Measurements from ENCODE around the gene SNX6.
"Not testable (repeated sequence)": the region's sequence is repeated elsewhere in the genome, so short reads cannot be mapped to it uniquely, and the experiment has no call there.

The SNX6 gene

GRCh38 chr14:34655959-34656358, 26.0 kb upstream of the SNX6 start:
- no peaks in the 10 kb centered on the region for H3K27me3 ChIP-seq (ENCODE audit: control insufficient read depth in 1 of 2, insufficient read depth in 2 of 2, low read length in 2 of 2)
- no peak overlapping the region for H3K27ac ChIP-seq (ENCODE audit: low read depth, low read length)
- no peaks in the 10 kb centered on the region for H3K9me3 ChIP-seq (ENCODE audit: low read length)
- no peak overlapping the region for H3K9ac ChIP-seq (ENCODE audit: low read length)
- H3K36me3 ChIP-seq (ENCODE audit: insufficient read depth, low read length) = no peaks in the 10 kb centered on the region
- no peaks in the 10 kb centered on the region for H3K4me1 ChIP-seq (ENCODE audit: insufficient read depth, low read length)
- no peak overlapping the region for H3K4me3 ChIP-seq (ENCODE audit: low read depth in 1 of 2, low read length in 2 of 2)

GRCh38 chr14:34653073-34653472, 23.1 kb upstream of the SNX6 start:
- not testable (repeated sequence) for H3K9ac ChIP-seq (ENCODE audit: low read length); H3K36me3 ChIP-seq (ENCODE audit: insufficient read depth, low read length); H3K9me3 ChIP-seq (ENCODE audit: low read length); H3K4me1 ChIP-seq (ENCODE audit: insufficient read depth, low read length); H3K27ac ChIP-seq (ENCODE audit: low read depth, low read length); H3K4me3 ChIP-seq (ENCODE audit: low read depth in 1 of 2, low read length in 2 of 2); H3K27me3 ChIP-seq (ENCODE audit: control insufficient read depth in 1 of 2, insufficient read depth in 2 of 2, low read length in 2 of 2)

- not testable (repeated sequence) for H3K36me3 ChIP-seq (ENCODE audit: insufficient read depth, low read length); H3K4me1 ChIP-seq (ENCODE audit: insufficient read depth, low read length); H3K9ac ChIP-seq (ENCODE audit: low read length); H3K27ac ChIP-seq (ENCODE audit: low read depth, low read length); H3K9me3 ChIP-seq (ENCODE audit: low read length); H3K27me3 ChIP-seq (ENCODE audit: control insufficient read depth in 1 of 2, insufficient read depth in 2 of 2, low read length in 2 of 2); H3K4me3 ChIP-seq (ENCODE audit: low read depth in 1 of 2, low read length in 2 of 2)
Observed at GRCh38 chr14:34652348-34652747, 22.4 kb upstream of the SNX6 start.

- Histone ChIP-seq H3K27me3 (ENCODE audit: control insufficient read depth in 1 of 2, insufficient read depth in 2 of 2, low read length in 2 of 2) (no peaks in the 10 kb centered on the region), H3K36me3 (ENCODE audit: insufficient read depth, low read length) (no peaks in the 10 kb centered on the region)
Observed at GRCh38 chr14:34650786-34651584, 21.0 kb upstream of the SNX6 start.

GRCh38 chr14:34650006-34650405, 20.1 kb upstream of the SNX6 start:
- H3K9ac ChIP-seq (ENCODE audit: low read length); H3K9me3 ChIP-seq (ENCODE audit: low read length); H3K4me3 ChIP-seq (ENCODE audit: low read depth in 1 of 2, low read length in 2 of 2); H3K27ac ChIP-seq (ENCODE audit: low read depth, low read length); H3K36me3 ChIP-seq (ENCODE audit: insufficient read depth, low read length); H3K27me3 ChIP-seq (ENCODE audit: control insufficient read depth in 1 of 2, insufficient read depth in 2 of 2, low read length in 2 of 2); H3K4me1 ChIP-seq (ENCODE audit: insufficient read depth, low read length): not testable (repeated sequence)

More at GRCh38 chr14:34650786-34651584, 21.0 kb upstream of the SNX6 start:
- Histone ChIP-seq H3K9me3 (ENCODE audit: low read length) (no peaks in the 10 kb centered on the region), H3K4me3 (ENCODE audit: low read depth in 1 of 2, low read length in 2 of 2) (no peak overlapping the region), H3K4me1 (ENCODE audit: insufficient read depth, low read length) (no peaks in the 10 kb centered on the region), H3K27ac (ENCODE audit: low read depth, low read length) (no peak overlapping the region), H3K9ac (ENCODE audit: low read length) (no peak overlapping the region)

GRCh38 chr14:34649344-34649743, 19.4 kb upstream of the SNX6 start:
- Histone ChIP-seq H3K36me3 (ENCODE audit: insufficient read depth, low read length) (no peaks in the 10 kb centered on the region), H3K27me3 (ENCODE audit: control insufficient read depth in 1 of 2, insufficient read depth in 2 of 2, low read length in 2 of 2) (no peaks in the 10 kb centered on the region), H3K9me3 (ENCODE audit: low read length) (no peaks in the 10 kb centered on the region), H3K4me3 (ENCODE audit: low read depth in 1 of 2, low read length in 2 of 2) (no peak overlapping the region), H3K4me1 (ENCODE audit: insufficient read depth, low read length) (no peaks in the 10 kb centered on the region), H3K27ac (ENCODE audit: low read depth, low read length) (no peak overlapping the region), H3K9ac (ENCODE audit: low read length) (no peak overlapping the region)

- no peak overlapping the region for H3K27ac ChIP-seq (ENCODE audit: low read depth, low read length)
- no peaks in the 10 kb centered on the region for H3K4me1 ChIP-seq (ENCODE audit: insufficient read depth, low read length)
- H3K9ac ChIP-seq (ENCODE audit: low read length) = no peak overlapping the region
- no peaks in the 10 kb centered on the region for H3K9me3 ChIP-seq (ENCODE audit: low read length)
- H3K4me3 ChIP-seq (ENCODE audit: low read depth in 1 of 2, low read length in 2 of 2) = no peak overlapping the region
- H3K36me3 ChIP-seq (ENCODE audit: insufficient read depth, low read length) = no peaks in the 10 kb centered on the region
- no peaks in the 10 kb centered on the region for H3K27me3 ChIP-seq (ENCODE audit: control insufficient read depth in 1 of 2, insufficient read depth in 2 of 2, low read length in 2 of 2)
Observed at GRCh38 chr14:34646570-34647255, 16.8 kb upstream of the SNX6 start.

- H3K9ac ChIP-seq (ENCODE audit: low read length) = no peak overlapping the region
- H3K36me3 ChIP-seq (ENCODE audit: insufficient read depth, low read length) = no peaks in the 10 kb centered on the region
Observed at GRCh38 chr14:34643361-34643760, 13.4 kb upstream of the SNX6 start.

GRCh38 chr14:34642595-34642994, 12.6 kb upstream of the SNX6 start:
- H3K27me3 ChIP-seq (ENCODE audit: control insufficient read depth in 1 of 2, insufficient read depth in 2 of 2, low read length in 2 of 2) = no peaks in the 10 kb centered on the region
- H3K9ac ChIP-seq (ENCODE audit: low read length) = no peak overlapping the region
- no peak overlapping the region for H3K4me3 ChIP-seq (ENCODE audit: low read depth in 1 of 2, low read length in 2 of 2)
- no peaks in the 10 kb centered on the region for H3K36me3 ChIP-seq (ENCODE audit: insufficient read depth, low read length)
- H3K27ac ChIP-seq (ENCODE audit: low read depth, low read length) = no peak overlapping the region
- H3K9me3 ChIP-seq (ENCODE audit: low read length) = no peaks in the 10 kb centered on the region
- no peaks in the 10 kb centered on the region for H3K4me1 ChIP-seq (ENCODE audit: insufficient read depth, low read length)

More at GRCh38 chr14:34643361-34643760, 13.4 kb upstream of the SNX6 start:
- no peaks in the 10 kb centered on the region for H3K4me1 ChIP-seq (ENCODE audit: insufficient read depth, low read length)
- no peaks in the 10 kb centered on the region for H3K27me3 ChIP-seq (ENCODE audit: control insufficient read depth in 1 of 2, insufficient read depth in 2 of 2, low read length in 2 of 2)
- no peaks in the 10 kb centered on the region for H3K9me3 ChIP-seq (ENCODE audit: low read length)
- H3K4me3 ChIP-seq (ENCODE audit: low read depth in 1 of 2, low read length in 2 of 2) = no peak overlapping the region
- no peak overlapping the region for H3K27ac ChIP-seq (ENCODE audit: low read depth, low read length)

- Histone ChIP-seq H3K36me3 (ENCODE audit: insufficient read depth, low read length) (no peaks in the 10 kb centered on the region), H3K9ac (ENCODE audit: low read length) (no peak overlapping the region), H3K27me3 (ENCODE audit: control insufficient read depth in 1 of 2, insufficient read depth in 2 of 2, low read length in 2 of 2) (no peaks in the 10 kb centered on the region), H3K4me1 (ENCODE audit: insufficient read depth, low read length) (no peaks in the 10 kb centered on the region), H3K9me3 (ENCODE audit: low read length) (no peaks in the 10 kb centered on the region), H3K4me3 (ENCODE audit: low read depth in 1 of 2, low read length in 2 of 2) (no peak overlapping the region), H3K27ac (ENCODE audit: low read depth, low read length) (no peak overlapping the region)
Observed at GRCh38 chr14:34640826-34641225, 10.9 kb upstream of the SNX6 start.

- H3K27me3 ChIP-seq (ENCODE audit: control insufficient read depth in 1 of 2, insufficient read depth in 2 of 2, low read length in 2 of 2); H3K4me3 ChIP-seq (ENCODE audit: low read depth in 1 of 2, low read length in 2 of 2); H3K9me3 ChIP-seq (ENCODE audit: low read length); H3K27ac ChIP-seq (ENCODE audit: low read depth, low read length); H3K9ac ChIP-seq (ENCODE audit: low read length); H3K4me1 ChIP-seq (ENCODE audit: insufficient read depth, low read length); H3K36me3 ChIP-seq (ENCODE audit: insufficient read depth, low read length): not testable (repeated sequence)
Observed at GRCh38 chr14:34634360-34634771, 4.4 kb upstream of the SNX6 start.

GRCh38 chr14:34633742-34634141, 3.8 kb upstream of the SNX6 start:
- no peaks in the 10 kb centered on the region for H3K36me3 ChIP-seq (ENCODE audit: insufficient read depth, low read length)
- H3K9me3 ChIP-seq (ENCODE audit: low read length) = no peaks in the 10 kb centered on the region
- no peak overlapping the region for H3K27ac ChIP-seq (ENCODE audit: low read depth, low read length)
- H3K27me3 ChIP-seq (ENCODE audit: control insufficient read depth in 1 of 2, insufficient read depth in 2 of 2, low read length in 2 of 2) = no peaks in the 10 kb centered on the region
- peaks cover 7% of the 10 kb centered on the region for H3K4me1 ChIP-seq (ENCODE audit: insufficient read depth, low read length)
- no peak overlapping the region for H3K4me3 ChIP-seq (ENCODE audit: low read depth in 1 of 2, low read length in 2 of 2)
- H3K9ac ChIP-seq (ENCODE audit: low read length) = no peak overlapping the region
